ENCODE measurements around the gene PCDHB4. TPM values are rescaled to one million over a fixed set of nuclear protein-coding genes. Genes with fewer than 3 reads are reported as not detected.

PCDHB4 gene
- under 1 TPM; 0.17 to 0.96 TPM for total RNA-seq

GRCh38 chr5:141121563-141121962 lies at the start of gene PCDHB4:
Gene PCDHB4 (plus strand): TSS chr5:141121818. CDS start chr5:141121999, 181 bp downstream.
- intact Hi-C loops (cut with DNase I), result no loop called here
- H3K27me3 ChIP-seq, result no peaks in the 10 kb centered on the region
- H3K4me3 ChIP-seq, result no peak within 1 kb of the TSS
- H3K9ac ChIP-seq (ENCODE audit: low read depth in 2 of 2, low read length in 2 of 2), result no peak within 1 kb of the TSS
- no peak for TF ChIP-seq CTCF (IDR thresholded peaks at IDR 0.05)
- H3K36me3 ChIP-seq, result no peaks in the 10 kb centered on the region
- no peak for DNase-seq
- no peaks in the 10 kb centered on the region for H3K9me3 ChIP-seq
- no peaks in the 10 kb centered on the region for H3K4me1 ChIP-seq
- no peak within 1 kb of the TSS for H3K27ac ChIP-seq

DNA sequence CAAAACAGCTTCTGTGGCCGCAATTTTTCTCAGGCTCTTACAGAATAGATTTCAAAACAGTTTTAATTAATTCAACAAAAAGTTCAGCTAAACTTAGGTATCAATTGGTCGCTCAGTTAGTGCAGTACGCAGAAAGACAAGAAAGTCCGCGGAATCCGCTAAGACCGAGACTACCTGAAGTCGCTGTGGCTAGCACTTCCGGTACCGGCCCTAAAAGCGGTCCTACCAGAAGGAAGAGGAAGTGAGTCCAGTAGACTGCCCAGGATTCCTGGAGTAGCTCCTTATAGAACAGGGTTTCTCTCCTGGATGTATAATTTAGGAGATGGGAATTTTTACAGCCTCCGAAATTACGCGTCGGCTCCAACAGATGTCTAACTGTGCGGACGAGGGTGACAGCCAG lies 43.8 kb upstream of the PCDHB4 start:
- H3K4me1 ChIP-seq, result no peaks in the 10 kb centered on the region
- H3K27ac ChIP-seq, result no peak overlapping the region
- H3K27me3 ChIP-seq, result no peaks in the 10 kb centered on the region
- H3K9me3 ChIP-seq, result no peaks in the 10 kb centered on the region
- no peak for DNase-seq
- no peak overlapping the region for H3K9ac ChIP-seq (ENCODE audit: low read depth in 2 of 2, low read length in 2 of 2)
- intact Hi-C loops (cut with DNase I), result no loop called here
- no peaks in the 10 kb centered on the region for H3K36me3 ChIP-seq
- TF ChIP-seq CTCF (IDR thresholded peaks at IDR 0.05), result no peak
- no peak overlapping the region for H3K4me3 ChIP-seq

DNA sequence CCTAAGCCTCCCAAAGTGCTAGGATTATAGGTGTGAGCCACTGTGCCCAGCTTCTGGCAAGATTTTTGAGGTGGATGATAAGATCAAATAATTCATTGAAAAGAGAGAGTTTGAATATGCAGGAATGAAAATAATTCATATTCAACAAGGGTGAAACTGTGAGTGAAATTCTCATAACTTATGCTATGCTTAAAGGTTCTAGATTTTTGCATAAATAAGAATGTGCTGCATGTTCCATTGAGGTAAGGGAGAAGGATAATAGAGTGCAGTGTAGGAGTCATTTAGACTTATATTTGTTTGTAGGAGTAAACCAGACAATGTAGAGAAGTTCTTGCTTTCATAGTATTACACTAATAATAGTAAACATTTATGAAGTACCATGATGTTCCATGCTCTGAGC lies 39.4 kb upstream of the PCDHB4 start:
- no peak overlapping the region for H3K4me3 ChIP-seq
- H3K9ac ChIP-seq (ENCODE audit: low read depth in 2 of 2, low read length in 2 of 2), result no peak overlapping the region
- intact Hi-C loops (cut with DNase I), result no loop called here
- H3K27me3 ChIP-seq, result no peaks in the 10 kb centered on the region
- H3K9me3 ChIP-seq, result no peaks in the 10 kb centered on the region
- H3K36me3 ChIP-seq, result no peaks in the 10 kb centered on the region
- TF ChIP-seq CTCF (IDR thresholded peaks at IDR 0.05), result no peak
- H3K4me1 ChIP-seq, result no peaks in the 10 kb centered on the region
- H3K27ac ChIP-seq, result no peak overlapping the region
- no peak for DNase-seq

GRCh38 chr5:141084487-141084989 lies 37.1 kb upstream of the PCDHB4 start:
- intact Hi-C loops (cut with DNase I), result no loop called here
- H3K9me3 ChIP-seq, result no peaks in the 10 kb centered on the region
- no peaks in the 10 kb centered on the region for H3K4me1 ChIP-seq
- peak overlapping the region; percentile 13 for H3K4me3 ChIP-seq
- H3K27me3 ChIP-seq, result no peaks in the 10 kb centered on the region
- no peak overlapping the region for H3K9ac ChIP-seq (ENCODE audit: low read depth in 2 of 2, low read length in 2 of 2)
- no peak for TF ChIP-seq CTCF (IDR thresholded peaks at IDR 0.05)
- no peaks in the 10 kb centered on the region for H3K36me3 ChIP-seq
- DNase-seq, result no peak
- no peak overlapping the region for H3K27ac ChIP-seq

- no peak within 1 kb of the TSS for H3K27ac ChIP-seq
- no peak within 1 kb of the TSS for H3K9ac ChIP-seq (ENCODE audit: low read depth in 2 of 2, low read length in 2 of 2)
- no peaks in the 10 kb centered on the region for H3K9me3 ChIP-seq
These were observed 26.9 kb upstream of the PCDHB4 start, which contains the start of gene PCDHB2 for GRCh38 chr5:141094481-141095262. Gene PCDHB2 (plus strand): TSS chr5:141094615. CDS start chr5:141094791, 176 bp downstream.

More at GRCh38 chr5:141094481-141095262, 26.9 kb upstream of the PCDHB4 start, which contains the start of gene PCDHB2:
- intact Hi-C loops (cut with DNase I), result no loop called here
- no peak for TF ChIP-seq CTCF (IDR thresholded peaks at IDR 0.05)
- no peaks in the 10 kb centered on the region for H3K36me3 ChIP-seq
- DNase-seq, result no peak
- H3K27me3 ChIP-seq, result no peaks in the 10 kb centered on the region
- no peak within 1 kb of the TSS for H3K4me3 ChIP-seq
- no peaks in the 10 kb centered on the region for H3K4me1 ChIP-seq

Data from colonic mucosa (tissue), 4 donors.